Erythroblast (primary cell): ENCODE results near the gene NOMO2.
"Not testable (repeated sequence)": the region's sequence is repeated elsewhere in the genome, so short reads cannot be mapped to it uniquely, and the experiment has no call there.

Experiments used
- GATA1 ChIP-seq: IDR thresholded peaks from 2 replicates; pipeline ENCODE4 v1.6.1; 2011; ENCODE audit warnings: low read depth, mild to moderate bottlenecking, control low read depth, low read length, moderate library complexity
- POLR2A ChIP-seq: IDR thresholded peaks from 2 replicates; pipeline ENCODE4 v1.6.1; 2011; ENCODE audit warnings: mild to moderate bottlenecking, low read length

GRCh38 chr16:18594880-18595279 is 33.0 kb upstream of the NOMO2 start:
- not testable (repeated sequence) for TF ChIP-seq POLR2A, GATA1
